Measurements from ENCODE around the gene OSER1. TPM values are rescaled to one million over a fixed set of nuclear protein-coding genes. Genes with fewer than 3 reads are reported as not detected.
"Not testable (repeated sequence)": the region's sequence is repeated elsewhere in the genome, so short reads cannot be mapped to it uniquely, and the experiment has no call there.

OSER1 gene
- total and polyA plus RNA-seq, 2 donors (not counting 1 experiment from before 2014, with no cell fraction given), result 50.9 to 73.2 TPM

DNA sequence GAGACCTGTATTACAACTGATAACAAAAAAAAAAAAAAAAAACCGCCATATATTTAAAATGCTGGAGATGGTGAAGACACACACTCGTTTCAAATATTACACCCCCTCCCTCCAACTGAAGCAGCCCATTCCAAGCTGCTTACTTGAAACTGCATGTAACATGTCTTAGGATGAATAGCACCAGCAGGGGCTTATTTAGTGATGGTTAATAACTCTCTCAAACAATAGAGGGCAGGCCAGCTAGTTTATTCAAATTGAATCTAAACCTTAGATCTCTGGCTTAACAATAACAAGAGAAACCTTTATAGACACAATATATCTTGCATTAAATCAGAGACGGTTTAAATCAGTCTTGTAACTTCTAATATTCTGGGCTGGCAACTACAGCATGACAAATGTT lies 14.3 kb downstream of the OSER1 start:
- Histone ChIP-seq H4K20me1 (ENCODE audit: control insufficient read depth, extremely low read depth, insufficient read depth, low read length) (no peaks in the 10 kb centered on the region), H3K27ac (ENCODE audit: insufficient read depth, low read length) (no peak overlapping the region), H3K79me2 (ENCODE audit: control insufficient read depth, insufficient read depth, low read length) (peaks cover 22% of the 10 kb centered on the region), H3K4me3 (replicated peaks in 1 of 4; ENCODE audit: control extremely low read depth in 1 of 4, insufficient read depth in 1 of 4, low read depth in 3 of 4, low read length in 4 of 4) (no peak overlapping the region), H3K27me3 (ENCODE audit: control insufficient read depth, insufficient read depth, low read length) (no peaks in the 10 kb centered on the region), H3K9me3 (ENCODE audit: control insufficient read depth, insufficient read depth, low read depth, low read length) (no peaks in the 10 kb centered on the region), H3K4me1 (ENCODE audit: control insufficient read depth, extremely low read depth, insufficient read depth, low read length) (peaks cover 10% of the 10 kb centered on the region), H2AFZ (ENCODE audit: low read length) (no peak overlapping the region), H3K4me2 (ENCODE audit: extremely low read depth, insufficient read depth, low read length) (no peak overlapping the region), H3K9ac (ENCODE audit: insufficient read depth, low read length) (no peak overlapping the region), H3K36me3 (ENCODE audit: control insufficient read depth, insufficient read depth, low read length) (peaks cover 19% of the 10 kb centered on the region)
- no peak for DNase-seq (ENCODE audit: low read depth in 2 of 2)
- no peak for TF ChIP-seq CTCF (conservative IDR thresholded peaks at IDR 0.05 in 1 of 2, IDR thresholded peaks at IDR 0.05 in 1 of 2; ENCODE audit: low read depth in 1 of 2, low read length in 2 of 2)
- TF ChIP-seq EZH2 (IDR thresholded peaks at IDR 0.05; ENCODE audit: low read length, missing control alignments), result no peak

GRCh38 chr20:44195605-44196004 lies 15.0 kb downstream of the OSER1 start:
- Histone ChIP-seq H3K4me1 (ENCODE audit: control insufficient read depth, extremely low read depth, insufficient read depth, low read length) (peaks cover 6% of the 10 kb centered on the region), H3K4me2 (ENCODE audit: extremely low read depth, insufficient read depth, low read length) (no peak overlapping the region), H3K36me3 (ENCODE audit: control insufficient read depth, insufficient read depth, low read length) (peaks cover 17% of the 10 kb centered on the region), H3K4me3 (replicated peaks in 1 of 4; ENCODE audit: control extremely low read depth in 1 of 4, insufficient read depth in 1 of 4, low read depth in 3 of 4, low read length in 4 of 4) (no peak overlapping the region), H4K20me1 (ENCODE audit: control insufficient read depth, extremely low read depth, insufficient read depth, low read length) (no peaks in the 10 kb centered on the region), H3K27ac (ENCODE audit: insufficient read depth, low read length) (no peak overlapping the region), H3K27me3 (ENCODE audit: control insufficient read depth, insufficient read depth, low read length) (no peaks in the 10 kb centered on the region), H2AFZ (ENCODE audit: low read length) (no peak overlapping the region), H3K9me3 (ENCODE audit: control insufficient read depth, insufficient read depth, low read depth, low read length) (no peaks in the 10 kb centered on the region), H3K9ac (ENCODE audit: insufficient read depth, low read length) (no peak overlapping the region), H3K79me2 (ENCODE audit: control insufficient read depth, insufficient read depth, low read length) (peaks cover 16% of the 10 kb centered on the region)
- TF ChIP-seq CTCF (conservative IDR thresholded peaks at IDR 0.05 in 1 of 2, IDR thresholded peaks at IDR 0.05 in 1 of 2; ENCODE audit: low read depth in 1 of 2, low read length in 2 of 2), result no peak
- DNase-seq (ENCODE audit: low read depth in 2 of 2), result no peak

- Histone ChIP-seq H2AFZ (ENCODE audit: low read length) (no peak overlapping the region), H3K79me2 (ENCODE audit: control insufficient read depth, insufficient read depth, low read length) (peaks cover 2% of the 10 kb centered on the region), H3K27me3 (ENCODE audit: control insufficient read depth, insufficient read depth, low read length) (no peaks in the 10 kb centered on the region), H3K27ac (ENCODE audit: insufficient read depth, low read length) (no peak overlapping the region), H3K36me3 (ENCODE audit: control insufficient read depth, insufficient read depth, low read length) (peaks cover 8% of the 10 kb centered on the region), H3K4me3 (replicated peaks in 1 of 4; ENCODE audit: control extremely low read depth in 1 of 4, insufficient read depth in 1 of 4, low read depth in 3 of 4, low read length in 4 of 4) (no peak overlapping the region), H3K4me1 (ENCODE audit: control insufficient read depth, extremely low read depth, insufficient read depth, low read length) (peaks cover 2% of the 10 kb centered on the region), H3K4me2 (ENCODE audit: extremely low read depth, insufficient read depth, low read length) (no peak overlapping the region), H4K20me1 (ENCODE audit: control insufficient read depth, extremely low read depth, insufficient read depth, low read length) (no peaks in the 10 kb centered on the region), H3K9me3 (ENCODE audit: control insufficient read depth, insufficient read depth, low read depth, low read length) (no peaks in the 10 kb centered on the region), H3K9ac (ENCODE audit: insufficient read depth, low read length) (no peak overlapping the region)
- TF ChIP-seq CTCF (conservative IDR thresholded peaks at IDR 0.05 in 1 of 2, IDR thresholded peaks at IDR 0.05 in 1 of 2; ENCODE audit: low read depth in 1 of 2, low read length in 2 of 2), result no peak
- no peak for TF ChIP-seq EZH2 (IDR thresholded peaks at IDR 0.05; ENCODE audit: low read length, missing control alignments)
- DNase-seq (ENCODE audit: low read depth in 2 of 2), result no peak
Measured at GRCh38 chr20:44193801-44194200, 16.8 kb downstream of the OSER1 start.

DNA sequence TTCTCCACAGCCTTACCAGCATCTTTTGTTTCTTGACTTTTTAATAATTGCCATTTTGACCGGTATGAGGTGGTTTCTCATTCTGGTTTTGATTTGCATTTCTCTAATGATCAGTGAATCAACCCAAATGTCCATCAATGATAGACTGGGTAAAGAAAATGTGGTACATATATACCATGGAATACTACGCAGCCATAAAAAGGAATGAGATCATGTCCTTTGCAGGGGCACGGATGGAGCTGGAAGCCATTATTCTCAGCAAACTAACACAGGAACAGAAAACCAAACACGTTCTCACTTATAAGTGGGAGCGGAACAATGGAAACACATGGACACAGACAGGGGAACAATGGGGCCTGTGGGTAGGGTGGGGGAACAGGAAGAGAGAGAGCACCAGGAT lies 18.9 kb downstream of the OSER1 start:
- not testable (repeated sequence) for H3K9ac ChIP-seq (ENCODE audit: insufficient read depth, low read length); H3K36me3 ChIP-seq (ENCODE audit: control insufficient read depth, insufficient read depth, low read length); H3K4me2 ChIP-seq (ENCODE audit: extremely low read depth, insufficient read depth, low read length); H2AFZ ChIP-seq (ENCODE audit: low read length); H3K27me3 ChIP-seq (ENCODE audit: control insufficient read depth, insufficient read depth, low read length); H3K79me2 ChIP-seq (ENCODE audit: control insufficient read depth, insufficient read depth, low read length); H4K20me1 ChIP-seq (ENCODE audit: control insufficient read depth, extremely low read depth, insufficient read depth, low read length); H3K9me3 ChIP-seq (ENCODE audit: control insufficient read depth, insufficient read depth, low read depth, low read length); H3K27ac ChIP-seq (ENCODE audit: insufficient read depth, low read length); H3K4me3 ChIP-seq (replicated peaks in 1 of 4; ENCODE audit: control extremely low read depth in 1 of 4, insufficient read depth in 1 of 4, low read depth in 3 of 4, low read length in 4 of 4); DNase-seq (ENCODE audit: low read depth in 2 of 2)
- peaks cover 14% of the 10 kb centered on the region for H3K4me1 ChIP-seq (ENCODE audit: control insufficient read depth, extremely low read depth, insufficient read depth, low read length)
